ENCODE data around the gene PLSCR2.
"Not testable (repeated sequence)": the region's sequence is repeated elsewhere in the genome, so short reads cannot be mapped to it uniquely, and the experiment has no call there.

PLSCR2 gene

DNA sequence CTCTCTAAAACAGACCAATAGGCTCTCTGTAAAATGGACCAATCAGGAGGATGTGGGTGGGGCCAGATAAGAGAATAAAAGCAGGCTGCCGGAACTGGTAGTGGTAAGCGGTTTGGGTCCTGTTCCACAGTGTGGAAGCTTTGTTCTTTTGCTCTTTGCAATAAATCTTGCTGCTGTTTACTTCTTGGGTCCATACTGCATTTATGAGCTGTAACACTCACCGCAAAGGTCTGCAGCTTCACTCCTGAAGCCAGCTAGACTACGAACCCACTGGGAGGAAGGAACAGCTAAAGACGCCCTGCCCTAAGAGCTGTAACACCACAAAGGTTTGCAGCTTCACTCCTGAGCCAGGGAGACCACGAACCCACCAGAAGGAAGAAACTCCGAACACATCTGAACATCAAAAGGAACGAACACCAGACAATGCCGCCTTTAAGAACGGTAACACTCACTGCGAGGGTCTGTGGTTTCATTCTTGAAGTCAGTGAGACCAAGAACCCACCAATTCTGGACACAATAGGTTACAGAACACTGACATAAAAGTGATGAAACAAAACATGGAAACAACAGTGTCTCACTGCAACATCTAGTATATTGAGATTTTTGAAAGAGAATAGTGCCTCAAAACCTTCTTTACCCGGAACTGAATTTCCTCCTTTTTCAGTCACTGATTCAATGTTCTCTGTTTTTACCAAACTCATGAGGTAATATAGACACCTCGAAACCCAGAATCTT, 28.8 kb upstream of the PLSCR2 start:
- DNase-seq (ENCODE audit: insufficient read length, low spot score) (no peak), FAIRE-seq (no peak)
- TF ChIP-seq, protein P1, sequence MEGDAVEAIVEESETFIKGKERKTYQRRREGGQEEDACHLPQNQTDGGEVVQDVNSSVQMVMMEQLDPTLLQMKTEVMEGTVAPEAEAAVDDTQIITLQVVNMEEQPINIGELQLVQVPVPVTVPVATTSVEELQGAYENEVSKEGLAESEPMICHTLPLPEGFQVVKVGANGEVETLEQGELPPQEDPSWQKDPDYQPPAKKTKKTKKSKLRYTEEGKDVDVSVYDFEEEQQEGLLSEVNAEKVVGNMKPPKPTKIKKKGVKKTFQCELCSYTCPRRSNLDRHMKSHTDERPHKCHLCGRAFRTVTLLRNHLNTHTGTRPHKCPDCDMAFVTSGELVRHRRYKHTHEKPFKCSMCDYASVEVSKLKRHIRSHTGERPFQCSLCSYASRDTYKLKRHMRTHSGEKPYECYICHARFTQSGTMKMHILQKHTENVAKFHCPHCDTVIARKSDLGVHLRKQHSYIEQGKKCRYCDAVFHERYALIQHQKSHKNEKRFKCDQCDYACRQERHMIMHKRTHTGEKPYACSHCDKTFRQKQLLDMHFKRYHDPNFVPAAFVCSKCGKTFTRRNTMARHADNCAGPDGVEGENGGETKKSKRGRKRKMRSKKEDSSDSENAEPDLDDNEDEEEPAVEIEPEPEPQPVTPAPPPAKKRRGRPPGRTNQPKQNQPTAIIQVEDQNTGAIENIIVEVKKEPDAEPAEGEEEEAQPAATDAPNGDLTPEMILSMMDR (IDR thresholded peaks at IDR 0.05; ENCODE audit: insufficient read depth, missing control alignments): no peak

DNA sequence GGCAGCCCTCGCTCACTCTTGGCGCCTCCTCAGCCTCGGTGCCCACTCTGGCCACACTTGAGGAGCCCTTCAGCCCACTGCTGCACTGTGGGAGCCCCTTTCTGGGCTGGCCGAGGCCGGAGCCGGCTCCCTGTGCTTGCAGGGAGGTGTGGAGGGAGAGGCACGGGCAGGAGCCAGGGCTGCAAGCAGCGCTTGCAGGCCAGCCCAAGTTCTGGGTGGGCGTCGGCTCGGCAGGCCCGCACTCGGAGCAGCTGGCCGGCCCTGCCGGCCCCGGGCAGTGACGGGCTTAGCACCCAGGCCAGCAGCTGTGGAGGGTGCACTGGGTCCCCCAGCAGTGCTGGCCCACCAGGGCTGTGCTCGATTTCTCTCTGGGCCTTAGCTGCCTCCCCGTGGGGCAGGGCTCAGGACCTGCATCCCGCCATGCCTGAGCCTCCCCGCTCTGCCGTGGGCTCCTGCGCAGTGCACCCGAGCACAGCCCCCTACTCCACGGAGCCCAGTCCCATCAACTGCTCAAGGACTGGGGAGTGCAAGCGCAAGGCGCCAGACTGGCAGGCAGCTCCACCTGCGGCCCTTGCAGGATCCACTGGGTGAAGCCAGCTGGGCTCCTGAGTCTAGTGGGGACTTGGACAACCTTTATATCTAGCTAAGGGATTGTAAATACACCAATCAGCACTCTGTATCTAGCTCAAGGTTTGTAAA, 27.9 kb upstream of the PLSCR2 start:
- not testable (repeated sequence) for FAIRE-seq

DNA sequence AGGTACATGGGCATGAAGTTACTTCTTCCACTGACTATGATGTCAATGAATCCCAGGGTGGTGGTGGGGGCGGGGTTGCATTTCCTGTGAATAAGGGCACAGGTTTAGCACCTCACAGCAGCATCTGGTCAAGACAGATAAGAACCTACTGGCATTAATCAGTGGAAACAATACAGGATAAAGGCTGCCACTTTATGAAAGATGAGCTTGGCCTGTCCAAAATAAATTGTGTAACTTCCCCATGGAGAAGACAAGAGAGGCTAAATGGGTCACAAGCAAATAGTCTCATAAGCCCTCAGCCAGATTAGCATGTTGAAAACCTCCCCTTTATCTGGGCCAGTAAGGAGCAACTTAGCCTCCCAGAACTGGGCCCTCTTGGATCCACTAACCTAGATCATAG, 27.4 kb upstream of the PLSCR2 start:
- TF ChIP-seq, protein P1 (IDR thresholded peaks at IDR 0.05; ENCODE audit: insufficient read depth, missing control alignments): no peak
- DNase-seq (ENCODE audit: insufficient read length, low spot score) (no peak), FAIRE-seq (no peak)

More for the DNA sequence above, 27.9 kb upstream of the PLSCR2 start:
- DNase-seq (ENCODE audit: insufficient read length, low spot score): not testable (repeated sequence)

- DNase-seq (ENCODE audit: insufficient read length, low spot score) (no peak), FAIRE-seq (no peak)
- TF ChIP-seq, protein P1 (IDR thresholded peaks at IDR 0.05; ENCODE audit: insufficient read depth, missing control alignments): no peak
Observed at GRCh38 chr3:146496251-146496650, 26.9 kb upstream of the PLSCR2 start.

DNA sequence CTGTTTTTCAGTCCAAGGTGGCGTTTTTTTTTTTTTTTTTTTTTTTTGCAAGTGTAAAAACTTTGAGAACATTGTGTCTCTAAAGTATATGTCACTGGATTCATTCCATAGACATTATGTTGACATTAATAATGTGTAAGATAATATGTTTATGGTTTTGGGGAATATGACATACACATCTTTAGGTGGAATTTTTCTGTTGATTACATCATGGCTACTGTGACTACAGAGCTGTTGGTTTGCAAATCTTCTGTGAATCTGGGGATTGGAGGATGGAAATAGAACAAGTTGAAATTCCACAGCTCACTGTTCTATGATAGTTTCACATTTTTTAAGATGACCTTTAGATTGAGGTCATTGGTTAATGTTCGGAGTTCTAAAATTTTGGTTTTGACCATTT, 24.4 kb upstream of the PLSCR2 start:
- TF ChIP-seq, protein P1 (IDR thresholded peaks at IDR 0.05; ENCODE audit: insufficient read depth, missing control alignments): no peak
- DNase-seq (ENCODE audit: insufficient read length, low spot score) (no peak), FAIRE-seq (peak; percentile 38)

DNA sequence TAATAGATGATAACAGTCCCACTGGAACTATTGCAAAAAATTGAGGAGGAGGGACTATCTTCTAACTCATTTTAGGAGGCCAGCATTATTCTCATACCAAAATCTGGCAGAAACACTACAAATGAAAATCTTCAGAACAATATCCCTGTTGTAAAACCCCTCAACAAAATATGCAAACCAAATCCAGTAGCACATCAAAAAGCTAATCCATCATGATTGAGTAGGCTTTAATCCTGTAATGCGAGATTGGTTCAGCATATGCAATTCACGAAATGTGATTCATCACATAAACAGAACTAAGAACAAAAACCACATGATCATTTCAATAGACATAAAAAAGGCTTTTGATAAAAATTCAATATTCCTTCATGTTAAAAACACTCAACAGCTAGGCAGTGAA, 23.9 kb upstream of the PLSCR2 start:
- DNase-seq (ENCODE audit: insufficient read length, low spot score) (no peak), FAIRE-seq (peak; percentile 97)
- TF ChIP-seq, protein P1 (IDR thresholded peaks at IDR 0.05; ENCODE audit: insufficient read depth, missing control alignments): no peak

DNA sequence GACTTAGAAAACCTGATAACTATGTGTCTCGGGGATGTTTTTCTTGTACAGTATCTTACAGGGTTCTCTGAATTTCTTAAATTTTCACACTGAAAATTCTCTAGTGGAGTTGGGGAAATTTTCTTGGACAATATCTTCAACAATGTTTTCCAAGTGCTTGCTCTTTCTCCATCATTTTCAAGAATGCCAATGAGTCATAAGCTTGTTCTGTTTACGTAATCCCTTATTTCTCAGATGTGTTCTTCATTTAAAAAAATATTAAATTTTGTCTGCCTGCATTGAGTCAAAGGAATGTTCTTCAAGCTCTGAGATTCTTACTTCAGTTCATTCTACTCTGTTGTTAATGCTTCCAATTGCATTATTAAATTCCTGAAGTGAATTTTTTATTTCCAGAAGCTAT, 21.9 kb upstream of the PLSCR2 start:
- no peak for DNase-seq (ENCODE audit: insufficient read length, low spot score)
- no peak for FAIRE-seq

More for the DNA sequence above, 21.9 kb upstream of the PLSCR2 start:
- TF ChIP-seq, protein P1 (IDR thresholded peaks at IDR 0.05; ENCODE audit: insufficient read depth, missing control alignments): no peak

Measured in D721Med (cell line).